H1 (cell line): ENCODE measurements around the gene UMOD. TPM values are rescaled to one million over a fixed set of nuclear protein-coding genes. Genes with fewer than 3 reads are reported as not detected.

ENCODE experiments used
- CTCF ChIA-PET: fragments of 300-600 bp; sonication (Branson Sonifier 250); formaldehyde crosslinking; loops from one replicate; lab custom pipeline; 2021; ENCODE audit not compliant: partially characterized antibody; lab: Charles Lee
- POLR2A ChIA-PET: fragments of 300-600 bp; sonication (Branson Sonifier 250); formaldehyde crosslinking; loops from one replicate; lab custom pipeline; 2021; ENCODE audit warnings: inconsistent platforms; ENCODE audit not compliant: partially characterized antibody; lab: Charles Lee
- DNase-seq, 2 experiments: peaks; one replicate each; pipeline versions ENCODE4 v3.0.0 to v3.0.0-alpha.2; 2010 to 2022; ENCODE audit warnings: low spot score in 2 of 2, low read depth in 1 of 2, mixed read lengths in 1 of 2
- FAIRE-seq: peaks from 2 replicates; lab custom pipeline; 2011; peaks lifted over from hg19 to GRCh38; lab: Jason Lieb, UNC
- H2AFZ ChIP-seq: 2 replicates; pipeline ENCODE4 v1.8.1; 2012; ENCODE audit warnings: low read length, inconsistent platforms
- H2AK5ac ChIP-seq: 2 replicates; pipeline ENCODE4 v1.6.1; 2013; ENCODE audit warnings: low read depth, low read length
- H2BK120ac ChIP-seq: replicated peaks from 2 replicates; pipeline ENCODE3; 2013; ENCODE audit warnings: low read depth, low read length, inconsistent platforms
- H2BK12ac ChIP-seq: 2 replicates; pipeline ENCODE4 v1.6.1; 2013; ENCODE audit warnings: low read depth, low read length
- H2BK15ac ChIP-seq: 2 replicates; pipeline ENCODE4 v1.6.1; 2013; ENCODE audit warnings: low read length
- H2BK20ac ChIP-seq: 2 replicates; pipeline ENCODE4 v1.6.1; 2013; ENCODE audit warnings: low read length
- H2BK5ac ChIP-seq: 2 replicates; pipeline ENCODE4 v1.6.1; 2013; ENCODE audit warnings: low read depth, low read length
- H3K14ac ChIP-seq: 2 replicates; pipeline ENCODE4 v1.6.1; 2013; ENCODE audit warnings: inconsistent platforms; ENCODE audit not compliant: insufficient read length
- H3K18ac ChIP-seq: 2 replicates; pipeline ENCODE4 v1.6.1; 2013; ENCODE audit warnings: low read length; ENCODE audit errors: extremely low read depth
- H3K23ac ChIP-seq: 2 replicates; pipeline ENCODE4 v1.6.1; 2013; ENCODE audit warnings: inconsistent platforms; ENCODE audit not compliant: insufficient read length
- H3K23me2 ChIP-seq: 2 replicates; pipeline ENCODE4 v1.6.1; 2013; ENCODE audit warnings: low read depth, low read length
- H3K27ac ChIP-seq: 2 replicates; pipeline ENCODE4 v1.6.1; 2011; ENCODE audit warnings: low read depth, low read length, inconsistent platforms
- H3K27me3 ChIP-seq, 4 experiments: replicated peaks in 1 of 4; 1 replicate in 1 of 4; 2 replicates in 3 of 4; pipeline versions ENCODE4 v1.6.1 to v1.8.1; 2011 to 2013; ENCODE audit warnings: low read length in 3 of 4, mild to moderate bottlenecking in 3 of 4, inconsistent platforms in 2 of 4, mixed read lengths in 2 of 4, moderate library complexity in 1 of 4; ENCODE audit not compliant: control insufficient read depth in 3 of 4, insufficient read depth in 3 of 4; ENCODE audit errors: extremely low read depth in 1 of 4
- H3K36me3 ChIP-seq, 4 experiments: 2 replicates each; pipeline versions ENCODE4 v1.6.1 to v1.8.1; 2011 to 2013; ENCODE audit warnings: mild to moderate bottlenecking in 4 of 4, low read length in 3 of 4, moderate library complexity in 2 of 4, control low read depth in 1 of 4, inconsistent platforms in 1 of 4; ENCODE audit not compliant: insufficient read depth in 4 of 4, control insufficient read depth in 2 of 4
- H3K4ac ChIP-seq: replicated peaks from 2 replicates; pipeline ENCODE3; 2013; ENCODE audit warnings: low read length, low read depth, mixed read lengths, inconsistent platforms; ENCODE audit not compliant: insufficient read length
- H3K4me1 ChIP-seq, 4 experiments: replicated peaks in 1 of 4; 1 replicate in 1 of 4; 2 replicates in 3 of 4; pipeline versions ENCODE4 v1.6.1 to v1.8.1; 2011 to 2013; ENCODE audit warnings: low read length in 3 of 4, inconsistent platforms in 2 of 4, mixed read lengths in 1 of 4; ENCODE audit not compliant: insufficient read depth in 4 of 4, control insufficient read depth in 3 of 4
- H3K4me2 ChIP-seq, 2 experiments: 2 replicates each; pipeline versions ENCODE4 v1.6.1 to v1.8.1; 2011 to 2013; ENCODE audit warnings: low read depth in 2 of 2, low read length in 2 of 2, control low read depth in 1 of 2, inconsistent platforms in 1 of 2, mild to moderate bottlenecking in 1 of 2; ENCODE audit not compliant: insufficient read depth in 1 of 2
- H3K4me3 ChIP-seq, 4 experiments: fragments of 200-600, 300-600 bp in 1 of 4; sonication (generic), shearing (Covaris generic), sonication (Bioruptor Twin) in 1 of 4; 2 replicates each; pipeline versions ENCODE4 v1.5.1 to v1.8.1; 2011 to 2016; ENCODE audit warnings: low read length in 4 of 4, low read depth in 3 of 4, control low read depth in 2 of 4, inconsistent platforms in 2 of 4, mild to moderate bottlenecking in 2 of 4, mixed read lengths in 1 of 4, moderate library complexity in 1 of 4; ENCODE audit not compliant: insufficient read depth in 2 of 4; ENCODE audit errors: extremely low read depth in 1 of 4
- H3K56ac ChIP-seq: replicated peaks from 2 replicates; pipeline ENCODE3; 2013; ENCODE audit warnings: low read depth, mild to moderate bottlenecking, mixed read lengths, low read length, inconsistent platforms; ENCODE audit not compliant: insufficient read length
- H3K79me1 ChIP-seq: 2 replicates; pipeline ENCODE4 v1.6.1; 2013; ENCODE audit warnings: low read depth, low read length, control low read depth
- H3K79me2 ChIP-seq, 2 experiments: 2 replicates each; pipeline versions ENCODE4 v1.6.1 to v1.8.1; 2012 to 2013; ENCODE audit warnings: low read length in 2 of 2, mild to moderate bottlenecking in 2 of 2, inconsistent platforms in 1 of 2; ENCODE audit not compliant: insufficient read depth in 2 of 2, control insufficient read depth in 1 of 2
- H3K9ac ChIP-seq, 4 experiments: replicated peaks in 1 of 4; 1 replicate in 1 of 4; 2 replicates in 3 of 4; pipeline versions ENCODE4 v1.6.1 to v1.8.1; 2011 to 2013; ENCODE audit warnings: low read depth in 3 of 4, low read length in 3 of 4, control low read depth in 2 of 4, mild to moderate bottlenecking in 2 of 4, moderate library complexity in 2 of 4, inconsistent platforms in 1 of 4; ENCODE audit errors: extremely low read depth in 1 of 4
- H3K9me3 ChIP-seq, 2 experiments: 2 replicates each; pipeline versions ENCODE4 v1.6.1 to v1.8.1; 2012 to 2013; ENCODE audit warnings: mild to moderate bottlenecking in 2 of 2, moderate library complexity in 2 of 2, control low read depth in 1 of 2, inconsistent platforms in 1 of 2, low read depth in 1 of 2, low read length in 1 of 2, mixed read lengths in 1 of 2; ENCODE audit not compliant: insufficient read depth in 2 of 2
- H4K20me1 ChIP-seq, 2 experiments: replicated peaks in 1 of 2; 2 replicates each; pipeline versions ENCODE3 to v1.8.1; 2011 to 2013; ENCODE audit warnings: inconsistent platforms in 2 of 2, low read length in 2 of 2, mild to moderate bottlenecking in 1 of 2; ENCODE audit not compliant: insufficient read depth in 2 of 2, control insufficient read depth in 1 of 2
- H4K5ac ChIP-seq: 2 replicates; pipeline ENCODE4 v1.6.1; 2013; ENCODE audit warnings: low read length, low read depth, mixed read lengths, inconsistent platforms; ENCODE audit not compliant: insufficient read length
- H4K8ac ChIP-seq: 2 replicates; pipeline ENCODE4 v1.8.0; 2013; ENCODE audit warnings: mild to moderate bottlenecking, moderate library complexity, low read length, inconsistent platforms; ENCODE audit not compliant: insufficient read depth; ENCODE audit errors: extremely low read depth
- H4K91ac ChIP-seq: replicated peaks from 2 replicates; pipeline ENCODE3; 2013; ENCODE audit warnings: low read length, mixed read lengths, inconsistent platforms; ENCODE audit not compliant: insufficient read length
- ASH2L ChIP-seq: fragments of 200-600, 300-600 bp; sonication (generic); IDR thresholded peaks from one replicate; pipeline ENCODE4 v1.7.1; 2017; ENCODE audit warnings: low read length
- CTBP2 ChIP-seq: IDR thresholded peaks from 2 replicates; pipeline ENCODE4 v1.7.0; 2011; ENCODE audit warnings: borderline replicate concordance, mild to moderate bottlenecking, moderate library complexity, mixed read lengths, low read length; ENCODE audit not compliant: insufficient read depth, insufficient read length
- EGR1 ChIP-seq: IDR thresholded peaks from 2 replicates; pipeline ENCODE4 v1.6.1; 2011; ENCODE audit warnings: low read depth, low read length, borderline replicate concordance
- EP300 ChIP-seq, 2 experiments: IDR thresholded peaks; 1 replicate in 1 of 2; 2 replicates in 1 of 2; pipeline ENCODE4 v1.6.1; 2011 to 2012; ENCODE audit warnings: low read depth in 2 of 2, low read length in 2 of 2, mild to moderate bottlenecking in 2 of 2, borderline replicate concordance in 1 of 2, inconsistent platforms in 1 of 2, moderate library complexity in 1 of 2
- KDM1A ChIP-seq: fragments of 200-600, 300-600 bp; sonication (generic); IDR thresholded peaks from 2 replicates; pipeline ENCODE4 v1.7.1; 2016; ENCODE audit warnings: mild to moderate bottlenecking, low read length, borderline replicate concordance
- POLR2A ChIP-seq, 2 experiments: IDR thresholded peaks; 1 replicate in 1 of 2; 2 replicates in 1 of 2; pipeline ENCODE4 v1.6.1; 2011; ENCODE audit warnings: low read depth in 2 of 2, low read length in 2 of 2, mild to moderate bottlenecking in 2 of 2; ENCODE audit errors: control extremely low read depth in 1 of 2
- POU5F1 ChIP-seq: IDR thresholded peaks from 2 replicates; pipeline ENCODE4 v1.6.1; 2011; ENCODE audit warnings: low read depth, mild to moderate bottlenecking, low read length, moderate library complexity
- RNF2 ChIP-seq: fragments of 200-900, 300-1000 bp; sonication (generic); IDR thresholded peaks from 2 replicates; pipeline ENCODE4 v1.7.1; 2016; ENCODE audit warnings: borderline replicate concordance, low read depth, mild to moderate bottlenecking, antibody characterized with exemption, low read length; ENCODE audit not compliant: poor library complexity, severe bottlenecking; ENCODE audit errors: missing control alignments
- SP1 ChIP-seq: IDR thresholded peaks from 2 replicates; pipeline ENCODE4 v1.6.1; 2011; ENCODE audit warnings: low read depth, low read length
- SP4 ChIP-seq: IDR thresholded peaks from 2 replicates; pipeline ENCODE4 v1.6.1; 2012; ENCODE audit warnings: low read length, inconsistent platforms
- SUZ12 ChIP-seq: fragments of 200-600 bp; sonication (generic); IDR thresholded peaks from 2 replicates; pipeline ENCODE4 v1.6.1; 2012; ENCODE audit warnings: mild to moderate bottlenecking, inconsistent platforms, low read length, moderate library complexity, mixed read lengths
- ZNF274 ChIP-seq: IDR thresholded peaks from 2 replicates; pipeline ENCODE4 v1.7.0; 2012; ENCODE audit warnings: low read length, borderline replicate concordance; ENCODE audit errors: extremely low read depth
- WGBS, 2 experiments: shearing (Covaris generic) in 1 of 2; methylation state at CpG; one replicate each; pipeline versions ENCODE4 v1.1.6 to v1.1.7; 2013 to 2015; ENCODE audit warnings: low lambda C conversion rate in 2 of 2, mixed read lengths in 2 of 2, inconsistent platforms in 1 of 2, low coverage in 1 of 2, missing lambda C conversion rate in 1 of 2; ENCODE audit not compliant: insufficient replicate concordance in 2 of 2, insufficient coverage in 1 of 2, insufficient read length in 1 of 2; ENCODE audit errors: extremely low coverage in 1 of 2, missing lambda C conversion rate in 1 of 2; 5-methylcytosine and 5-hydroxymethylcytosine counted together
- polyA plus RNA-seq, 7 experiments: library from polyadenylated mRNA; depleted of rRNA in 3 of 7; stranded (reverse) in 5 of 7; unstranded in 2 of 7; fragments of >200 nt in 5 of 7; fragments of 200-250 nt in 2 of 7; gene quantifications; 1 replicate in 5 of 7; 2 replicates in 1 of 7; 4 replicates in 1 of 7; pipeline versions ENCODE4 v1.2.1 to v1.2.3, GENCODE V29; 2011 to 2013; ENCODE audit warnings: missing spikeins in 2 of 7, mixed read lengths in 2 of 7
- total RNA-seq: library from RNA; stranded (reverse); fragmentation: NEBNext Ultra II Directional; extraction: Animal tissue kit (Norgen Biotek cat#: 25700); gene quantifications from 2 replicates; pipeline ENCODE4 v1.2.1, GENCODE V29; 2021
- TF ChIP-seq, protein P1 (sequence below): IDR thresholded peaks from 2 replicates; pipeline ENCODE4 v1.6.1; 2012; ENCODE audit warnings: low read length, inconsistent platforms

UMOD gene
- total and polyA plus RNA-seq, 2 of the 8 experiments (the other 6 are each of a cell fraction or from before 2014, with no cell fraction given): not detected

DNA sequence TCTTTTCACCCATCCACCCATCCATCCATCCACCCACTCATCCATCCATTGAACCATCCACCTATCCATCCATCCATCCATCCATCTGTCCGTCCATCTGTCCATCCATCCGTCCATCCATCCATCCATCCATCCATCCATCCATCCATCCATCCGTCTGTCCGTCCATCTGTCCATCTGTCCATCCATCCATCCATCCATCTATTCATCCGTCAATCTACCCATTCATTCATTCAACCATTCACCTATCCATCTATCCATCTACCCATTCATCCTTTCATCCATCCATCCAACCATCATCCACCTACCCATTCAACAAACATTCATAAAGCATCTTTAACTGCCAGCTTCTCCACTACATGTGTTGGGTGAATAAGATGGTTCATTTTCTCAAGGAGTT is 54.1 kb downstream of the UMOD start:
- Histone ChIP-seq H3K4me1 (peaks cover 0 to 5% (median 1%) of the 10 kb centered on the region in 4 experiments; a peak in 3 of 7 replicates), H3K4me3 (no peak overlapping the region), H2BK20ac (no peak overlapping the region), H2AK5ac (no peak overlapping the region), H3K9me3 (no peaks in the 10 kb centered on the region), H3K4ac (no peak overlapping the region), H4K5ac (no peak overlapping the region), H2BK120ac (no peak overlapping the region), H3K23me2 (peaks cover 5% of the 10 kb centered on the region; the same call in 1 of the 2 replicates), H3K27me3 (no peaks in the 10 kb centered on the region), H3K23ac (no peak overlapping the region), H4K20me1 (no peaks in the 10 kb centered on the region), H3K56ac (no peak overlapping the region), H2AFZ (no peak overlapping the region), H2BK5ac (no peak overlapping the region), H3K27ac (no peak overlapping the region), H2BK15ac (no peak overlapping the region), H3K4me2 (no peak overlapping the region), H4K91ac (no peak overlapping the region), H3K79me2 (no peaks in the 10 kb centered on the region), H3K79me1 (no peaks in the 10 kb centered on the region), H2BK12ac (no peak overlapping the region), H3K36me3 (no peaks in the 10 kb centered on the region), H3K18ac (no peak overlapping the region), H4K8ac (no peak overlapping the region), H3K14ac (no peak overlapping the region), H3K9ac (no peak overlapping the region)
- no peak for FAIRE-seq
- CTCF ChIA-PET: interaction anchor here (0.8 to 6.7 kb wide), 5 partner anchors 7 to 399 kb away, joined by 5 to 139 read pairs (median 26); no protein-coding TSS in a partner anchor
- WGBS, 2 experiments: 77 to 100% methylated on average over 1 to 5 of the region's 5 CpGs
- POLR2A ChIA-PET: no interaction called here
- no peak for DNase-seq
- TF ChIP-seq EGR1 (no peak), KDM1A (no peak), POLR2A (IDR thresholded peaks at IDR 0.05; ENCODE audit: control extremely low read depth in 1 of 2, low read depth in 2 of 2, low read length in 2 of 2) (no peak), SP4 (no peak), EP300 (IDR thresholded peaks at IDR 0.05; ENCODE audit: borderline replicate concordance in 1 of 2, low read depth in 2 of 2, low read length in 2 of 2) (no peak), ASH2L (no peak), RNF2 (no peak), SP1 (no peak), ZNF274 (no peak), CTBP2 (no peak), POU5F1 (no peak), SUZ12 (no peak)
- TF ChIP-seq, protein P1, sequence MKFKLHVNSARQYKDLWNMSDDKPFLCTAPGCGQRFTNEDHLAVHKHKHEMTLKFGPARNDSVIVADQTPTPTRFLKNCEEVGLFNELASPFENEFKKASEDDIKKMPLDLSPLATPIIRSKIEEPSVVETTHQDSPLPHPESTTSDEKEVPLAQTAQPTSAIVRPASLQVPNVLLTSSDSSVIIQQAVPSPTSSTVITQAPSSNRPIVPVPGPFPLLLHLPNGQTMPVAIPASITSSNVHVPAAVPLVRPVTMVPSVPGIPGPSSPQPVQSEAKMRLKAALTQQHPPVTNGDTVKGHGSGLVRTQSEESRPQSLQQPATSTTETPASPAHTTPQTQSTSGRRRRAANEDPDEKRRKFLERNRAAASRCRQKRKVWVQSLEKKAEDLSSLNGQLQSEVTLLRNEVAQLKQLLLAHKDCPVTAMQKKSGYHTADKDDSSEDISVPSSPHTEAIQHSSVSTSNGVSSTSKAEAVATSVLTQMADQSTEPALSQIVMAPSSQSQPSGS: no peak
